ENCODE results near the gene TBC1D32.
"Not testable (repeated sequence)": the region's sequence is repeated elsewhere in the genome, so short reads cannot be mapped to it uniquely, and the experiment has no call there.

TBC1D32 gene

GRCh38 chr6:121124600-121124999 lies 209.7 kb downstream of the TBC1D32 start:
- DNase-seq (ENCODE audit: low read depth in 2 of 2, low spot score in 1 of 2): no peak

- DNase-seq (ENCODE audit: low read depth in 2 of 2, low spot score in 1 of 2): no peak
These were observed 221.9 kb downstream of the TBC1D32 start for GRCh38 chr6:121112356-121112755.

DNA sequence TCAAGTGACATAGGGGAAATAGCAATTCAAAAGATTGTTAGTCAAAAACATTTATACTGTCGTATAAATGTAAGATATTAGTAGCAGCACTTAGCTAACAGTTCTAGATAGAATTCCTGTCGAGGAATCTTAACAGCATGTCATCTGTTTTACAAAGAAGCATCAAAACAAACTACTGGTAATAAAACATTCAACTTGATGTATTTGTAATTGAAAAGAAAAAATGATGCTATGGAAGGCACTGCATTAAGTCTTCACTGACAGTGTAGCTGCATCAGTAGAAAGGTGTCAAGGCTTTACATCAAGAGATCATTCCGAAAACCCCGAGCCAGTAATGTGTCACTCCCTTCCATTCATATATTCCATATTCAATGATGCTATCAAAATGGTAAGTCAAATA lies 223.5 kb downstream of the TBC1D32 start:
- no peak for DNase-seq (ENCODE audit: low read depth in 2 of 2, low spot score in 1 of 2)

DNA sequence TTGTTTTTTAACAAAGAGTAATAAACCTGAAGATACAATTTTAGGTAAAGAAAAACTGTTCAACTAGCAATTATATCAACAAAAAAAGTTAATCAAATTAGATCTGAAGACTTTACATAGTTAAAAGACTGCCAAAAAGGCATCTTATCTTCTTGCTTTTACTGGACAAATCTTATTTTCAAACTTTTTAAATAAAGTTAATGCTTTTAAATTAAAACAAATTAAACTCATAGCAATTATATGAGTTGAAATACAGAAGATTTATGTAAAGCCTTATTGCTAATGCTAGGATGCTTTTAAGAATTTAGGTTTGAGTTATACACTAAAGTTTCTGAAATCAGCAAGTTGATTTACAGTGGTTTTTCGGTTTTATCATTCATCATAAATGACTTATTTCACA lies 227.3 kb downstream of the TBC1D32 start:
- DNase-seq (ENCODE audit: low read depth in 2 of 2, low spot score in 1 of 2): no peak

DNA sequence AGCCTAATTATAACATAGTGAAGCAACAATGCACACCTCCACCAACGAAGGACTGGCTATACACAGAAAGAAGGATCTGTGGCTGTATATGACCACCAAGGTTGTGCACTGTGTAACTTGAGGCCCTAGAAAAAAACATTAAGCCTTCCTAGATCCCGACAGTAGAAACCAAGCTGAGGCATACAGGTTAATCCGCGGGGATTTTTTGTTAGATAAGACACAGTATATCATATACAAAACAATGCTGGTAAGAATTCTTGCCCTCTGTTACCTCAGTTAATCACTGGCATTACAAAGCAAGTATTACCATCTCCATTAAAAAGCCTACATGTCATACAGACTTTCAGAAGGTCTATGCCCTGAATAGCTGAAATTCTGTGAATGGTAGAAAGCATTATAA lies 228.8 kb downstream of the TBC1D32 start:
- no peak for DNase-seq (ENCODE audit: low read depth in 2 of 2, low spot score in 1 of 2)

- no peak for DNase-seq (ENCODE audit: low read depth in 2 of 2, low spot score in 1 of 2)
These were observed 240.4 kb downstream of the TBC1D32 start for GRCh38 chr6:121093928-121094327.

DNA sequence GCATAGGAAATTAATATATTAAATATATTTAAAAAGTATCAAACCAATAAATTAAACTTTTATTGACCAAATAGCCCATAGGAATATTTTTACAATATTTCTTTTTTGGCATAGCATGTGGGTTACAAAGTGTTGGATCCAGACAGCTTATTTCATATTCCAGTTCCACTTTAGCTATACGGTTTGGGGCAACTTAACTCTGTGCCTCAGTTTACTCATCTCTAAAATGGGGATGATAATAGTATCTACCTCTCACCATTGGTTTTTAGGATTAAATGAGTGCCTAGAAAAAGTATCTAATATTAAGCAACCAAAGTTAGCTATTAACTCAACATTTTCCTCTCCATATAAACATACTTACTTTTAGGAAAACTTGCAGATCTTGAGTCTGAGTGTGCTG lies 243.8 kb downstream of the TBC1D32 start:
- no peak for DNase-seq (ENCODE audit: low read depth in 2 of 2, low spot score in 1 of 2)

DNA sequence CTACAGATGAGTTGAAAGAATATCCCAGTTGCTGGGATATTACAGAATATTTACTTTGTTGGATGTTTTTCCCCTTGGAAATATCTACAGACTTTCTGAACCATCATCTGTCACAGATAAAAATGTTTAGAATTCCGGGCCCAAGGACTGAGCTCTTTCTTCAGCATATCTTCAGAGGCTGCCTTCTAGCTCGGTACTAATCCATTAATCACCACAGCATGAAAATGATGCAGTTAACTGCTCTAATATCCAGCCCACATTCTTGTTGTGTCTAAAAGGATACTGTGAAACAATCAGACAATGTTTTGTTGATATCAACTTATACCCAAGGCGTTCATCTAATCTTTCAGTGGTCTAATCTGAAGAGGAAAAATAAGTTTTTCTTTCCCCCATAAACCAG lies 247.4 kb downstream of the TBC1D32 start:
- no peak for DNase-seq (ENCODE audit: low read depth in 2 of 2, low spot score in 1 of 2)

DNA sequence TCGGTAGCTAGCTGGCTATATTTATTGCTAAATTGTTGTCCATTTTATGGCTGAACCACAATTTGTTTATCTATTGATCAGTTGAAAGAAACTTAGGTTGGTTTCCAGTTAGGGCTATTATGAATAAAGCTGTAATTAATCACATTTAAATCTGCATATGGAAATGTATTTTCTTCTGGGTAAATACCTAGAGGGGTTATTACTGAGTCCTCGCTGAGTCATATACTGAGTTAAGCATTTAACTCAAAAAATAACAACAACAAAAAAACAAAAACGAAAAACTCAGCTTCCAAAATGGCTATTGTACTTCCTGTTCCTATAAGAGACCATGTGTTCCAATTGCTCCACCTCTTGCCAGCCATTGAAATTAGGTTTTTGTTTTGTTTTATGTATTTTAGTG lies 258.2 kb downstream of the TBC1D32 start:
- no peak for DNase-seq (ENCODE audit: low read depth in 2 of 2, low spot score in 1 of 2)

GRCh38 chr6:121068749-121069148 lies 265.5 kb downstream of the TBC1D32 start:
- DNase-seq (ENCODE audit: low read depth in 2 of 2, low spot score in 1 of 2): not testable (repeated sequence)

DNA sequence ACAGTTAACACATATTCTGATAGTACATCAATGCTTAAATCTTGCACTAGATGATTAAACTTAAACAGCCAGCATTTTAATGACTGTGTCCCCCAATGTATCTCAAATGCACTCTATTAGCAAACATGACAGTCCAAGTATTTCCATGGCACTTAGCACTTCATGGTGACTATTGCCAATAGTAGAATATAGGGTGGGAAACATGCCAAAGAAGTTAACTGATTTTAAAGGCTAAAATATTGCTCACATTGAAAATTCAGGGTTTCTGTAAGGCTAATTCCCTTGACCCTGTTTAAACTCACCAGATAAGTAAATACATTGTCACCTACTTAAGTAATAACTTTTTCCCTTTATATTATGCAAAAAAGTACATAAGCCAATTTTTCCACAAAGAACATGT lies 266.9 kb downstream of the TBC1D32 start:
- no peak for DNase-seq (ENCODE audit: low read depth in 2 of 2, low spot score in 1 of 2)

- no peak for DNase-seq (ENCODE audit: low read depth in 2 of 2, low spot score in 1 of 2)
These were observed 269.9 kb downstream of the TBC1D32 start for GRCh38 chr6:121064345-121064744.

DNA sequence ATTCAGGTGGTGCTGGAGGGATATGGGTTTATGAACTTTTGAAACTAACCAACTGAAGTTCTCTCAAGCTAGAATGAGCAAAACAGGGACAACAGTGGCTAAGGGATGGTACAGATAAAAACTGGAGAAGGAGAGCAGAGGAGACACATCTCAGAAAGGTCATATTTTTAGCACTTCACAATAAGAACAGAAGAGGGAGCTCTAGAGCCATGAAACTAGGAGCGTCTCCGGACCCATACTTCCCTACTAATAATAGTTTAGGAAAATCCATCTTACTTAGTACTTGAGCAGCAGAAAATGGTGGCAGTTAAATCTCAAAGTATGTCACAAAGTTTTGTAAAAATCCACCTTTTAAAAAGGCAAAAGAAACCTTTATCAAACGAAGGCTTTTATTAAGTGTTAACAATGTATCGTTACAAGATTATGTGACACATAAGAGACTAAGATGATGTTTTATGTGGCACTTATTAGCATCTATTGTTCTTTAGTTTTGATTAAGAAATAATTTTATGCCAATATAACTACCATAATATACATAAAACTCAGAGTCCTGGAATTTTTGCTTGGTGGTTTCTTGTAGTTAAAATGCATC lies 278.6 kb downstream of the TBC1D32 start:
- no peak for DNase-seq (ENCODE audit: low read depth in 2 of 2, low spot score in 1 of 2)

DNA sequence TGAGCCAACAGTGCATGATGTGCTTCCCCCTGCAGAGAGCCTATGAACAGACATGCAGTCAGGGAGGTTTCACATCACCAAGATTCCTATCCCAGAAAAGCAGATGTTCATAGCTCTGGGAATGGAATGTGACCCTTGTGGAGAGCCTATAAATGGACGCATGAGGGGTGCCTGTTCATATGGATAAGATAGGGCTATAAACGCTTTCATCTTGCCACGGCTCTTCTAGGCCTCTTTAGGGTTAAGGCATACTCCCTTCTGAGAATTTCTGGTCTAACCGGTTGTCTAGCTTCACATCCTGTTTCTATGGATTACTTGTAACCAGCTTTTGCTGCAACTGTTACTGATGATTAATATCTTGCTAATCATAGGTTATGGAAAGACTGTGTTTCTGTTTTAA lies 285.7 kb downstream of the TBC1D32 start:
- not testable (repeated sequence) for DNase-seq (ENCODE audit: low read depth in 2 of 2, low spot score in 1 of 2)

- not testable (repeated sequence) for DNase-seq (ENCODE audit: low read depth in 2 of 2, low spot score in 1 of 2)
These were observed 289.4 kb downstream of the TBC1D32 start for GRCh38 chr6:121044905-121045304.

- not testable (repeated sequence) for DNase-seq (ENCODE audit: low read depth in 2 of 2, low spot score in 1 of 2)
These were observed 290.6 kb downstream of the TBC1D32 start for GRCh38 chr6:121043706-121044105.

GRCh38 chr6:121043211-121043610 lies 291.1 kb downstream of the TBC1D32 start:
- DNase-seq (ENCODE audit: low read depth in 2 of 2, low spot score in 1 of 2): not testable (repeated sequence)

DNA sequence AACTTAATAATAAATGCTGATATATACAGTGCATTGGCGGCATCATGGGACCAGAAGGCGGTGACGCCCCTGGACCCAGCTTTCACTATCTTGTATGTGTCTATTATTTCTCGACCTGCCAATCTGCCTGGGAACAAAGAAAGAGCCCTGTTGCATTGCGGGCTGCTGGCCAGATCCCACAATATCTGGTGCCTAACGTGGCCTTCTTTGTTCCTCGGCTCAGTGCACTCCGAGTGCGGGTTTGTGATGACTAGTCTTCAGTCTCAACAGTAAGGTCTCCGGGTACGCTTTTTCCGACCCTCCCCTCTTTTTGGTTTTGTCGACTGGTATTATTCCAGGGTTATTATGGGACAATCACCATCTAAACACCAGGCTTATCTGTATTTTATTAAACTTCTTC lies 291.5 kb downstream of the TBC1D32 start:
- DNase-seq (ENCODE audit: low read depth in 2 of 2, low spot score in 1 of 2): no peak

GRCh38 chr6:121040831-121041230 lies 293.4 kb downstream of the TBC1D32 start:
- DNase-seq (ENCODE audit: low read depth in 2 of 2, low spot score in 1 of 2): no peak

DNA sequence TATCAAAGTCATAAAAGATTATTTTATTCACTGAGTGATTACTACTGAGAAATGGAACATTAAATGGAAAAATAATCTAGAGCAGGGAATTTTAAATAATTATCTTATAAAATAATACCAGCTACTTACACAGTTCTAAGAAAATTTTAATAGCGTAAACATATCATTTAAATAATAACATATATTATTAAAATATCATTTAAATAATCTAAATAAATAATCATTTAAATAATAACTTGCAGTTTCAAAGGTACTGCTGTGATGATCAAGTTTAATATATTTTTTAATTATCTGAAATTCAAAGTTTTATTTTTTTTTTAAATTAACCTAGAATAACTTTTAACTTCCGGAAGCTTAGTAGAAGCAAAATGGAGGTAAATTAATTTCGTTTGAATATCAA lies 301.2 kb downstream of the TBC1D32 start:
- no peak for DNase-seq (ENCODE audit: low read depth in 2 of 2, low spot score in 1 of 2)

DNA sequence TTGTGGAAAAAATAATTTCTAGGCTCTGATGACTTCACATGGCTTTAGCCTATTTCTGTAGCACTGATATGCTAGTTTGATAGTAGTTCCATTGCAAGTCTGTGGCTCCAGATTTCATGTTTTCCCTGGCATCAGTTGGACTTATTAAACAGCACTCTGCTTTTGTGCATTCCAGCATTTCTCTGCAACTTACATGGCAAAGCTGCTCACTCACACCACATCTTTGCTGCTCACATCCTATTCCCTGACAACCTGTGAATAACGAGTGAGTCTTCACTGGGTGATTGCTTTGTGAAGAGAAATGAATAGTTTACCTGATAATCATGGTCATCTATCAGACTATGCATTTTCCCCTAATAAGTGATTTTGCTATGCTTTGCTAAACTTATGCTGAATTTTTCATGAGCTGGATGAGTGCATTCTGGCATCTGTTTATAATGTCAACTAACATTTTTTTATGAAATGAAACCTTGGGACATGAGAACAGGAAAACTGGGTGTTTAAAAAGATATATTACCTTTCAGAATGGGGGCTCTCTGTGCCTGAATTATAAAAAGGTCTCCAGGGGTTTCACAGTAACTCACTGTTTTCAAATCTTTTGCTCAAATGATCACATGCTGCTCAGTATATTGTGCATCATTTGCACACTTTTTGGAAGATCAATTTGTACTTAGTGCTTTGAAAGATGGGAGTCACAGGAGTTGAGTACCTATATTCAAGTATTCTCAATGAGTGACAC lies 301.8 kb downstream of the TBC1D32 start:
- DNase-seq (ENCODE audit: low read depth in 2 of 2, low spot score in 1 of 2): no peak
